ENCODE measurements around the gene POLR2M. TPM values are rescaled to one million over a fixed set of nuclear protein-coding genes. Genes with fewer than 3 reads are reported as not detected.
A peak's percentile ranks its signal among the peaks of the same experiment; 100 is the strongest.

POLR2M gene
- polyA plus RNA-seq, 2 of the 4 experiments (the other 2 are of a cell fraction): 67.9 to 107 TPM

- no peak for FAIRE-seq
- no peak for ATAC-seq
- 54% methylated on average over 13 of the region's 13 CpGs for WGBS (ENCODE audit: missing lambda C conversion rate)
- no peak overlapping the region for H3K4me2 ChIP-seq
- H3K4me1 ChIP-seq: no peaks in the 10 kb centered on the region
- no peak for DNase-seq (ENCODE audit: low read depth in 1 of 2, low spot score in 1 of 2)
- no peak overlapping the region for H3K4me3 ChIP-seq
- CTCF ChIA-PET: interaction anchor here (1.4 to 15.0 kb wide), 6 partner anchors 12 to 436 kb away, joined by 3 to 197 read pairs (median 8); partner anchors contain the start of gene ALDH1A2
- TF ChIP-seq SREBF2 (IDR thresholded peaks at IDR 0.05) (no peak), HDAC2 (IDR thresholded peaks at IDR 0.05) (no peak), ESRRA (IDR thresholded peaks at IDR 0.05; ENCODE audit: borderline replicate concordance, low read length) (no peak)
- no peaks in the 10 kb centered on the region for H3K9me3 ChIP-seq
- POLR2A ChIA-PET: no interaction called here
- no peak overlapping the region for H3K27ac ChIP-seq
Measured at GRCh38 chr15:57747206-57747896, 40.8 kb downstream of the POLR2M start.

GRCh38 chr15:57751177-57751800 lies 44.8 kb downstream of the POLR2M start:
- Histone ChIP-seq H3K4me2 (no peak overlapping the region), H3K4me3 (no peak overlapping the region), H3K27ac (no peak overlapping the region), H3K9me3 (no peaks in the 10 kb centered on the region), H3K4me1 (no peaks in the 10 kb centered on the region)
- peak; percentile 88 for FAIRE-seq
- ATAC-seq: peak; percentile 65 to 85; a peak in 4 of 6 replicates
- CTCF ChIA-PET: interaction anchor here (0.6 to 15.0 kb wide), 34 partner anchors 11 to 1161 kb away, joined by 3 to 197 read pairs (median 4); partner anchors contain the start of gene ALDH1A2
- POLR2A ChIA-PET: interaction anchor here (0.7 kb wide), 1 partner anchor 45 kb away, joined by 4 read pairs; no protein-coding TSS in a partner anchor
- peak; percentile 29 to 50 for DNase-seq (ENCODE audit: low read depth in 1 of 2, low spot score in 1 of 2)
- 10% methylated on average over 3 of the region's 3 CpGs for WGBS (ENCODE audit: missing lambda C conversion rate)
- TF ChIP-seq SREBF2 (IDR thresholded peaks at IDR 0.05) (no peak), EP300 (IDR thresholded peaks at IDR 0.05) (no peak), CTCF (IDR thresholded peaks at IDR 0.05) (peak; percentile 63), SMC3 (IDR thresholded peaks at IDR 0.05) (peak; percentile 39; the same call in 2 of the 3 replicates), RAD21 (conservative IDR thresholded peaks at IDR 0.05 in 1 of 2, IDR thresholded peaks at IDR 0.05 in 1 of 2) (peak; percentile 71 to 76)

- no peaks in the 10 kb centered on the region for H3K4me1 ChIP-seq
- no peak overlapping the region for H3K4me3 ChIP-seq
- 64% methylated on average over 8 of the region's 9 CpGs for WGBS (ENCODE audit: missing lambda C conversion rate)
- DNase-seq (ENCODE audit: low read depth in 1 of 2, low spot score in 1 of 2) (peak in 1 of 2 experiments; percentile 13), FAIRE-seq (no peak), ATAC-seq (peak in 1 of 2 experiments; percentile 38; a peak in 1 of 6 replicates)
- H3K9me3 ChIP-seq: no peaks in the 10 kb centered on the region
- ChIA-PET POLR2A (no interaction called here), CTCF (interaction anchor here (0.6 to 15.0 kb wide), 11 partner anchors 9 to 430 kb away, joined by 3 to 197 read pairs (median 19); partner anchors contain the start of gene ALDH1A2)
- no peak overlapping the region for H3K27ac ChIP-seq
- no peak overlapping the region for H3K4me2 ChIP-seq
- TF ChIP-seq FOXS1 (CRISPR knock-in tag; IDR thresholded peaks at IDR 0.05) (no peak), MYC (IDR thresholded peaks at IDR 0.05; ENCODE audit: borderline replicate concordance, low read length) (no peak), BHLHE40 (IDR thresholded peaks at IDR 0.05; ENCODE audit: low read depth, low read length) (no peak), SMC3 (IDR thresholded peaks at IDR 0.05) (no peak), BCL3 (IDR thresholded peaks at IDR 0.05) (no peak), ELK1 (IDR thresholded peaks at IDR 0.05; ENCODE audit: low read depth, low read length) (no peak), HDAC2 (IDR thresholded peaks at IDR 0.05) (no peak), HMGXB4 (CRISPR knock-in tag; IDR thresholded peaks at IDR 0.05; ENCODE audit: borderline replicate concordance) (no peak), USF2 (IDR thresholded peaks at IDR 0.05) (no peak), MAFK (IDR thresholded peaks at IDR 0.05; ENCODE audit: partially characterized antibody) (no peak), PHF8 (IDR thresholded peaks at IDR 0.05; ENCODE audit: borderline replicate concordance, low read depth) (no peak), POLR2A (IDR thresholded peaks at IDR 0.05; ENCODE audit: low read length) (no peak), ZFP36 (IDR thresholded peaks at IDR 0.05; ENCODE audit: borderline replicate concordance, partially characterized antibody) (no peak), ESRRA (IDR thresholded peaks at IDR 0.05; ENCODE audit: borderline replicate concordance, low read length) (no peak), TFCP2L1 (CRISPR knock-in tag; IDR thresholded peaks at IDR 0.05) (no peak), RCOR1 (IDR thresholded peaks at IDR 0.05; ENCODE audit: low read depth, low read length) (no peak)
Measured at GRCh38 chr15:57752436-57752835, 45.9 kb downstream of the POLR2M start.
